Mucosa of rectum (tissue), 2 donors: Measurements from ENCODE around the gene NANOG.
"Not testable (repeated sequence)": the region's sequence is repeated elsewhere in the genome, so short reads cannot be mapped to it uniquely, and the experiment has no call there.

Source experiments
- H3K27ac ChIP-seq, 2 donors: one replicate each; pipeline ENCODE4 v1.7.0; 2013; ENCODE audit warnings: inconsistent platforms in 2 of 2, low read depth in 2 of 2, low read length in 2 of 2
- H3K27me3 ChIP-seq, 2 donors: one replicate each; pipeline ENCODE4 v1.7.0; 2013; ENCODE audit warnings: low read length in 2 of 2; ENCODE audit not compliant: control insufficient read depth in 2 of 2, insufficient read depth in 2 of 2
- H3K36me3 ChIP-seq, 2 donors: one replicate each; pipeline ENCODE4 v1.7.0; 2013; ENCODE audit warnings: low read length in 2 of 2; ENCODE audit not compliant: control insufficient read depth in 2 of 2, insufficient read depth in 2 of 2
- H3K4me1 ChIP-seq, 2 donors: one replicate each; pipeline ENCODE4 v1.7.0; 2013; ENCODE audit warnings: low read length in 2 of 2, mild to moderate bottlenecking in 1 of 2; ENCODE audit not compliant: control insufficient read depth in 2 of 2, insufficient read depth in 2 of 2
- H3K4me3 ChIP-seq, 2 donors: one replicate each; pipeline ENCODE4 v1.7.0; 2013; ENCODE audit warnings: low read length in 2 of 2
- H3K9ac ChIP-seq, 2 donors: one replicate each; pipeline ENCODE4 v1.7.0; 2013; ENCODE audit warnings: low read length in 2 of 2, low read depth in 1 of 2, mild to moderate bottlenecking in 1 of 2
- H3K9me3 ChIP-seq, 2 donors: one replicate each; pipeline ENCODE4 v1.7.0; 2013; ENCODE audit warnings: low read length in 2 of 2; ENCODE audit not compliant: control insufficient read depth in 2 of 2
- donor health status: healthy.
- donor health status: Normal muscosa, but diverticular disease.

Gene NANOG

GRCh38 chr12:7769999-7770398 lies 19.2 kb upstream of the NANOG start:
- Histone ChIP-seq H3K9me3 (no peaks in the 10 kb centered on the region), H3K4me1 (no peaks in the 10 kb centered on the region), H3K9ac (no peak overlapping the region), H3K27ac (no peak overlapping the region), H3K36me3 (no peaks in the 10 kb centered on the region), H3K27me3 (no peaks in the 10 kb centered on the region), H3K4me3 (no peak overlapping the region)

GRCh38 chr12:7781274-7781673 lies 7.9 kb upstream of the NANOG start:
- no peaks in the 10 kb centered on the region for H3K9me3 ChIP-seq
- no peaks in the 10 kb centered on the region for H3K36me3 ChIP-seq
- no peak overlapping the region for H3K4me3 ChIP-seq
- H3K9ac ChIP-seq: no peak overlapping the region
- H3K27ac ChIP-seq: no peak overlapping the region
- peaks cover 0 to 1% of the 10 kb centered on the region in 2 donors for H3K27me3 ChIP-seq
- no peaks in the 10 kb centered on the region for H3K4me1 ChIP-seq

GRCh38 chr12:7782055-7782454 lies 7.1 kb upstream of the NANOG start:
- H3K4me1 ChIP-seq: no peaks in the 10 kb centered on the region
- H3K27ac ChIP-seq: no peak overlapping the region
- H3K27me3 ChIP-seq: peaks cover 0 to 1% of the 10 kb centered on the region in 2 donors
- no peaks in the 10 kb centered on the region for H3K36me3 ChIP-seq
- H3K4me3 ChIP-seq: no peak overlapping the region
- no peaks in the 10 kb centered on the region for H3K9me3 ChIP-seq
- H3K9ac ChIP-seq: no peak overlapping the region

GRCh38 chr12:7783433-7783832 lies 5.8 kb upstream of the NANOG start:
- not testable (repeated sequence) for H3K4me1 ChIP-seq, H3K9ac ChIP-seq, H3K27me3 ChIP-seq, H3K9me3 ChIP-seq, H3K36me3 ChIP-seq, H3K4me3 ChIP-seq, H3K27ac ChIP-seq

- Histone ChIP-seq H3K4me3 (no peak overlapping the region), H3K9me3 (no peaks in the 10 kb centered on the region), H3K27ac (no peak overlapping the region), H3K27me3 (peaks cover 0 to 1% of the 10 kb centered on the region in 2 donors), H3K9ac (no peak overlapping the region), H3K36me3 (no peaks in the 10 kb centered on the region), H3K4me1 (no peaks in the 10 kb centered on the region)
Observed at GRCh38 chr12:7784701-7785100, 4.5 kb upstream of the NANOG start.

GRCh38 chr12:7787574-7788293 lies 1.5 kb upstream of the NANOG start:
- no peak overlapping the region for H3K9ac ChIP-seq
- H3K36me3 ChIP-seq: no peaks in the 10 kb centered on the region
- no peaks in the 10 kb centered on the region for H3K4me1 ChIP-seq
- no peaks in the 10 kb centered on the region for H3K9me3 ChIP-seq
- H3K27ac ChIP-seq: no peak overlapping the region
- H3K4me3 ChIP-seq: no peak overlapping the region
- peaks cover 0 to 1% of the 10 kb centered on the region in 2 donors for H3K27me3 ChIP-seq

GRCh38 chr12:7788294-7788660 lies 925 bp upstream of the NANOG start:
- no peaks in the 10 kb centered on the region for H3K4me1 ChIP-seq
- no peak overlapping the region for H3K4me3 ChIP-seq
- no peak overlapping the region for H3K9ac ChIP-seq
- no peaks in the 10 kb centered on the region for H3K9me3 ChIP-seq
- no peak overlapping the region for H3K27ac ChIP-seq
- H3K36me3 ChIP-seq: no peaks in the 10 kb centered on the region
- H3K27me3 ChIP-seq: peaks cover 0 to 1% of the 10 kb centered on the region in 2 donors

GRCh38 chr12:7793211-7793610 lies 4.0 kb downstream of the NANOG start:
- no peaks in the 10 kb centered on the region for H3K9me3 ChIP-seq
- no peaks in the 10 kb centered on the region for H3K27me3 ChIP-seq
- no peaks in the 10 kb centered on the region for H3K36me3 ChIP-seq
- no peak overlapping the region for H3K27ac ChIP-seq
- H3K4me3 ChIP-seq: no peak overlapping the region
- H3K9ac ChIP-seq: no peak overlapping the region
- H3K4me1 ChIP-seq: no peaks in the 10 kb centered on the region

- H3K4me3 ChIP-seq, H3K9me3 ChIP-seq, H3K27ac ChIP-seq, H3K4me1 ChIP-seq, H3K9ac ChIP-seq, H3K27me3 ChIP-seq, H3K36me3 ChIP-seq: not testable (repeated sequence)
Observed at GRCh38 chr12:7797269-7797668, 8.1 kb downstream of the NANOG start.

GRCh38 chr12:7797698-7798398 lies 8.6 kb downstream of the NANOG start:
- no peaks in the 10 kb centered on the region for H3K4me1 ChIP-seq
- no peaks in the 10 kb centered on the region for H3K36me3 ChIP-seq
- no peak overlapping the region for H3K4me3 ChIP-seq
- no peaks in the 10 kb centered on the region for H3K9me3 ChIP-seq
- H3K27ac ChIP-seq: no peak overlapping the region
- H3K27me3 ChIP-seq: no peaks in the 10 kb centered on the region
- H3K9ac ChIP-seq: no peak overlapping the region
